ENCODE measurements around the gene DHODH.

- no peak for TF ChIP-seq CTCF (IDR thresholded peaks at IDR 0.05 in 2 of 3, conservative IDR thresholded peaks at IDR 0.05 in 1 of 3; ENCODE audit: control insufficient read depth in 2 of 3, extremely low read depth in 1 of 3, insufficient read depth in 1 of 3, low read depth in 3 of 3, low read length in 3 of 3)
- TF ChIP-seq EZH2 (IDR thresholded peaks at IDR 0.05; ENCODE audit: borderline replicate concordance, control insufficient read depth, low read depth, low read length), result no peak
- TF ChIP-seq CHD1 (IDR thresholded peaks at IDR 0.05; ENCODE audit: low read depth, low read length), result no peak
- TF ChIP-seq SKIL (IDR thresholded peaks at IDR 0.05; ENCODE audit: low read depth, poor library complexity, severe bottlenecking), result no peak
- TF ChIP-seq HSF1 (IDR thresholded peaks at IDR 0.05; ENCODE audit: low read depth, low read length), result no peak
- TF ChIP-seq GABPA (IDR thresholded peaks at IDR 0.05; ENCODE audit: low read depth), result no peak
- TF ChIP-seq BRCA1 (IDR thresholded peaks at IDR 0.05; ENCODE audit: low read depth, low read length), result no peak
- no peak for TF ChIP-seq HDAC6 (IDR thresholded peaks at IDR 0.05; ENCODE audit: unreplicated experiment)
Measured at GRCh38 chr16:71972356-71972755, 36.2 kb upstream of the DHODH start.

Data from GM12878 (cell line).